Fibroblast of lung (primary cell): ENCODE results near the gene KCNIP3. TPM values are rescaled to one million over a fixed set of nuclear protein-coding genes. Genes with fewer than 3 reads are reported as not detected.
A peak's percentile ranks its signal among the peaks of the same experiment; 100 is the strongest.

Experiments used
- DNase-seq, 2 donors: peaks; one replicate each; pipeline versions ENCODE4 v3.0.0 to v3.0.0-alpha.2; 2010; ENCODE audit warnings: low read depth in 2 of 2
- H2AFZ ChIP-seq: 2 replicates; pipeline ENCODE4 v1.5.1; 2012; ENCODE audit warnings: low read length, control low read depth, inconsistent platforms
- H3K27ac ChIP-seq: 2 replicates; pipeline ENCODE4 v1.5.1; 2011; ENCODE audit warnings: low read length, control low read depth; ENCODE audit not compliant: insufficient read depth
- H3K27me3 ChIP-seq: 2 replicates; pipeline ENCODE4 v1.5.1; 2011; ENCODE audit warnings: mild to moderate bottlenecking, low read length; ENCODE audit not compliant: control insufficient read depth, insufficient read depth
- H3K36me3 ChIP-seq: 2 replicates; pipeline ENCODE4 v1.5.1; 2011; ENCODE audit warnings: low read length; ENCODE audit not compliant: control insufficient read depth, insufficient read depth
- H3K4me1 ChIP-seq: 2 replicates; pipeline ENCODE4 v1.5.1; 2011; ENCODE audit warnings: low read length; ENCODE audit not compliant: control insufficient read depth, insufficient read depth; ENCODE audit errors: extremely low read depth
- H3K4me2 ChIP-seq: 2 replicates; pipeline ENCODE4 v1.5.1; 2011; ENCODE audit warnings: low read length, control low read depth; ENCODE audit not compliant: insufficient read depth; ENCODE audit errors: extremely low read depth
- H3K4me3 ChIP-seq, 4 experiments: fragments of 200-600 bp in 1 of 4; sonication (generic) in 1 of 4; replicated peaks in 1 of 4; 2 replicates each; pipeline ENCODE4 v1.5.1; 2011 to 2016; ENCODE audit warnings: low read length in 4 of 4, low read depth in 3 of 4, mild to moderate bottlenecking in 3 of 4, control low read depth in 2 of 4, inconsistent platforms in 1 of 4, mixed read lengths in 1 of 4; ENCODE audit not compliant: insufficient read depth in 1 of 4; ENCODE audit errors: control extremely low read depth in 1 of 4
- H3K79me2 ChIP-seq: 2 replicates; pipeline ENCODE4 v1.5.1; 2012; ENCODE audit warnings: mild to moderate bottlenecking, low read length, inconsistent platforms; ENCODE audit not compliant: control insufficient read depth, insufficient read depth
- H3K9ac ChIP-seq: 2 replicates; pipeline ENCODE4 v1.5.1; 2011; ENCODE audit warnings: mild to moderate bottlenecking, low read length, control low read depth; ENCODE audit not compliant: insufficient read depth
- H3K9me3 ChIP-seq: 2 replicates; pipeline ENCODE4 v1.5.1; 2012; ENCODE audit warnings: low read depth, low read length; ENCODE audit not compliant: control insufficient read depth, insufficient read depth
- H4K20me1 ChIP-seq: 2 replicates; pipeline ENCODE4 v1.5.1; 2011; ENCODE audit warnings: low read length; ENCODE audit not compliant: control insufficient read depth, insufficient read depth; ENCODE audit errors: extremely low read depth
- CTCF ChIP-seq, 2 donors: IDR thresholded peaks in 1 of 2; conservative IDR thresholded peaks in 1 of 2; 1 replicate in 1 of 2; 2 replicates in 1 of 2; pipeline ENCODE4 v1.5.1; 2011 to 2012; ENCODE audit warnings: low read length in 2 of 2, control low read depth in 1 of 2, inconsistent platforms in 1 of 2, low read depth in 1 of 2, mild to moderate bottlenecking in 1 of 2
- EZH2 ChIP-seq: IDR thresholded peaks from 2 replicates; pipeline ENCODE4 v1.5.1; 2012; ENCODE audit warnings: low read length, control low read depth, mild to moderate bottlenecking; ENCODE audit errors: missing control alignments
- polyA plus RNA-seq, 2 donors: library from polyadenylated mRNA; depleted of rRNA in 1 of 2; stranded (reverse) in 1 of 2; unstranded in 1 of 2; fragments of >200 nt; gene quantifications; 2 replicates each; pipeline ENCODE4 v1.2.1, GENCODE V29; 2011 to 2012; ENCODE audit warnings: missing spikeins in 1 of 2
- total RNA-seq: library from RNA; depleted of rRNA; stranded (reverse); fragments of >200 nt; gene quantifications from 2 replicates; pipeline ENCODE4 v1.2.1, GENCODE V29; 2014

Gene KCNIP3
- total and polyA plus RNA-seq, 2 donors (not counting 1 experiment from before 2014, with no cell fraction given), result 0.32 to 1.7 TPM

GRCh38 chr2:95333888-95334338 is 36.8 kb downstream of the KCNIP3 start:
- Histone ChIP-seq H4K20me1 (no peaks in the 10 kb centered on the region), H3K9me3 (no peaks in the 10 kb centered on the region), H3K27ac (no peak overlapping the region), H2AFZ (no peak overlapping the region), H3K36me3 (no peaks in the 10 kb centered on the region), H3K4me2 (no peak overlapping the region), H3K27me3 (peaks cover 10% of the 10 kb centered on the region), H3K4me3 (no peak overlapping the region), H3K79me2 (no peaks in the 10 kb centered on the region), H3K4me1 (no peaks in the 10 kb centered on the region), H3K9ac (no peak overlapping the region)
- DNase-seq, result peak; percentile 89 to 98
- no peak for TF ChIP-seq CTCF (conservative IDR thresholded peaks at IDR 0.05 in 1 of 2, IDR thresholded peaks at IDR 0.05 in 1 of 2; ENCODE audit: low read depth in 1 of 2, low read length in 2 of 2)
- TF ChIP-seq EZH2, result no peak

- H3K4me2 ChIP-seq, result no peak overlapping the region
- no peaks in the 10 kb centered on the region for H3K79me2 ChIP-seq
- DNase-seq, result peak in 1 of 2 donors; percentile 47
- H3K9me3 ChIP-seq, result no peaks in the 10 kb centered on the region
- H4K20me1 ChIP-seq, result no peaks in the 10 kb centered on the region
- no peak overlapping the region for H3K9ac ChIP-seq
- peaks cover 10% of the 10 kb centered on the region for H3K27me3 ChIP-seq
- no peaks in the 10 kb centered on the region for H3K36me3 ChIP-seq
- no peak overlapping the region for H2AFZ ChIP-seq
- TF ChIP-seq EZH2, result no peak
- no peak for TF ChIP-seq CTCF (conservative IDR thresholded peaks at IDR 0.05 in 1 of 2, IDR thresholded peaks at IDR 0.05 in 1 of 2; ENCODE audit: low read depth in 1 of 2, low read length in 2 of 2)
- H3K4me1 ChIP-seq, result no peaks in the 10 kb centered on the region
- H3K27ac ChIP-seq, result no peak overlapping the region
- no peak overlapping the region for H3K4me3 ChIP-seq
Observed at GRCh38 chr2:95334916-95335641, 37.9 kb downstream of the KCNIP3 start.

GRCh38 chr2:95336406-95336805 is 39.3 kb downstream of the KCNIP3 start:
- DNase-seq, result no peak
- Histone ChIP-seq H3K4me3 (no peak overlapping the region), H3K27ac (no peak overlapping the region)

More at GRCh38 chr2:95336406-95336805, 39.3 kb downstream of the KCNIP3 start:
- no peak overlapping the region for H3K9ac ChIP-seq
- H3K9me3 ChIP-seq, result no peaks in the 10 kb centered on the region
- H3K79me2 ChIP-seq, result no peaks in the 10 kb centered on the region
- no peaks in the 10 kb centered on the region for H4K20me1 ChIP-seq
- H3K4me1 ChIP-seq, result no peaks in the 10 kb centered on the region
- no peak overlapping the region for H3K4me2 ChIP-seq
- H3K27me3 ChIP-seq, result peaks cover 10% of the 10 kb centered on the region
- H2AFZ ChIP-seq, result no peak overlapping the region
- no peaks in the 10 kb centered on the region for H3K36me3 ChIP-seq
- TF ChIP-seq CTCF (conservative IDR thresholded peaks at IDR 0.05 in 1 of 2, IDR thresholded peaks at IDR 0.05 in 1 of 2; ENCODE audit: low read depth in 1 of 2, low read length in 2 of 2) (no peak), EZH2 (no peak)
